Suppressor macrophage treated with lipopolysaccharide for 1 hour (primary cell): ENCODE results near the gene OR8B12.
A peak's percentile ranks its signal among the peaks of the same experiment; 100 is the strongest.

Source experiments
- DNase-seq, 3 donors: peaks; one replicate each; pipeline ENCODE4 v3.0.0-alpha.2; 2020 to 2022

Gene OR8B12

DNA sequence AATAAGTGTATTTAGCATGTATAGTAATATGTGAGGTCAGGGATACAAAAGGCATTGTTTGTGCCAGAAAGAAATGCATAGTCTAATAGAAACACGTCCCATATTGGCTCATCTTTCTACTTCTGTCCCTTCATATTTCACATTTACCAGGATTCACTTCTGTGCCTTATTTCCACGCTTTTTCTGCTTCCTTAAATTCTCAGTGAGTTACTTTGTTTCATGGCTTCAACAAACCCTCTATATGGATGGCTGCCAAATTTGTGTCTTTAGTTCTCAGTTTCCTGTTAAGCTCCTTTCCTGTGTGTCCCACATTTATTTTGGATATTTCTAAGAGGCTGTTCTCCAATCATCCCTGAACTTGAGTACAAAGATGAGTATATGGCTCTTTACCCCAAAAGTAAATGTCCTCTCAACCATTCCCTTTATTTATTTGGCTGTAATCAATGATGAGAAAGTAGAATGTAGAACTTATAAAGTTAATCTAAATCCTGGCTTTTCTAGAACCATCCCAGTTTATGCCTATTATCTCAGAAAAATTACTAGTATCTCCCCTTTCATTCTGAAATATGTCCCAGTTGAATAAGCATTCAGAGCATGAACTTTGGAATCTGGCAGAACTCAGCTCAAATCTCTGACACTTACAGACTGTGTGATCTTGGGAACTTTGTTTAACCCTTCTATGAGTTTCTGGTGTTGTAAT, 23.5 kb downstream of the OR8B12 start:
- peak in 1 of 3 donors; percentile 6 for DNase-seq

- peak; percentile 32 to 58 (median 51) for DNase-seq
These were observed 24.4 kb downstream of the OR8B12 start for GRCh38 chr11:124518989-124519451.

GRCh38 chr11:124517314-124517713, 26.1 kb downstream of the OR8B12 start:
- no peak for DNase-seq

DNA sequence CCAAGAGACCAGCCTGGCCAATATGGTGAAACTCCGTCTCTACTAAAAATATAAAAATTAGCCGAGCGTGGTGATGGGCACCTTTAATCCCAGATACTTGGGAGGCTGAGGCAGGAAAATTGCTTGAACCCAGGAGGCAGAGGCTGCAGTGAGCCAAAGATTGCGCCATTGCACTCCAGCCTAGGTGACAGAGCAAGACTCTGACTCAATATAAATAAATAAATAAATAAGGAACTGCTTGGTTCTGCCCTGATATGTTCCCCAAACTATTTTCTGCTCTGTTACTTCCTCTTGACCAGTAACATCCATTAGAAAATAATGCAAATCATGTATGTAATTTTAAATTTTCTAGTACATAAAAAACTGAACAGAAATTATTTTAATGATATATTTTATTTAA, 28.8 kb downstream of the OR8B12 start:
- DNase-seq, result peak; percentile 69 to 82 (median 79)

GRCh38 chr11:124514131-124514530, 29.3 kb downstream of the OR8B12 start:
- peak; percentile 39 to 66 (median 61) for DNase-seq

DNA sequence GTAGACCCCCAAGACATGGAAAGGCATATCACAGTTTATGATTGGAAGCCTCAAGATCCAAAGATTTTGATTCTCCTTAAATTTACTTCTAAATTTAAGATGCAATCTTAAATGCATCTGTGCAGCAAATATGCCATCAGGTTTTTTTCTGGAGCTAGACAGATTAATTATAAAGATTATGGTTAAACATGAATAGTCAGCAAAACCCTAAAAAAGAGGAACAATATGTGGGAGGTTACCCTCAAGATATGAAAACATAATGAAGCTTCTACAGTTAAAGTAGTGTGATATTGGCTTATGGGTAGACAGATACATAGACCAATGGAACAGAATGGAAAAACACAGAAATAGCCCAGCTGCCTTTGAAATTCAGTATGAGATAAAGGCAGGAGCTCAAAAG, 31.7 kb downstream of the OR8B12 start:
- DNase-seq, result peak in 2 of 3 donors; percentile 14 to 28

- no peak for DNase-seq
These were observed 33.2 kb downstream of the OR8B12 start for GRCh38 chr11:124510279-124510678.

GRCh38 chr11:124499711-124500110, 43.7 kb downstream of the OR8B12 start:
- DNase-seq, result no peak

DNA sequence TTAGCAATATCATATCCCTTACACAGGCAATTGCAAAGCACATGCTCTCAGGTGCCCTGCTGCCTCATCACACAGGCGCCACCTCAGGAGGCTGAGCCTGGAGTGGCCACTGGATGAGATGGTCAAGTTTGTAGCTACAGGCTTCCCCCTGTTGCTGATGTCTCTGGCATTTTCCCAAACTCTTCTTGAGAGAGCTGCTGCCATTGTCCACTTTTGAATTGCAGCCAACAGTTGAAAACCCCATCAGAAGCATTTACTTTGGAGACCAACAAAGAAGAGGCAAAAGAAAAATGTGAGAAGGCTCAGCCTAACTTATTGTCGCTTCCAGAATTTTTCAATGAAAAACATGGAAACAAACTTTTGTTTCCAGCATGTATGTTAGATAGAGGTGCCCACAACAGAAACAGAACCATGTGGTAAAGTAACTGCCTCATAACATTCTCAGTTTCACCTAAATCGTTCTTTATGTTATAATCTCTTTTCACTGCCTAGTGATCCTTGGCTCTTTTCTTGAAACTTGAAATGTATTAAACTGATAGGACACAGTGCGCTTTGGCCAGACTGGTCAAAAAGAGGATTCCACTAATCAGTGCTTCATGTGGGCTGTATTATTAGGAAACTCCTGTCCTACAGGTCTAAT, 50.3 kb downstream of the OR8B12 start:
- DNase-seq, result no peak
